NCI-H1694 (cell line): ENCODE results near the gene AGRP.

Experiments used
- DNase-seq: peaks from one replicate; lab custom pipeline; 2025; lab: John Stamatoyannopoulos, UW

Gene AGRP

GRCh38 chr16:67463059-67463458, 20.3 kb downstream of the AGRP start:
- DNase-seq, result no peak

DNA sequence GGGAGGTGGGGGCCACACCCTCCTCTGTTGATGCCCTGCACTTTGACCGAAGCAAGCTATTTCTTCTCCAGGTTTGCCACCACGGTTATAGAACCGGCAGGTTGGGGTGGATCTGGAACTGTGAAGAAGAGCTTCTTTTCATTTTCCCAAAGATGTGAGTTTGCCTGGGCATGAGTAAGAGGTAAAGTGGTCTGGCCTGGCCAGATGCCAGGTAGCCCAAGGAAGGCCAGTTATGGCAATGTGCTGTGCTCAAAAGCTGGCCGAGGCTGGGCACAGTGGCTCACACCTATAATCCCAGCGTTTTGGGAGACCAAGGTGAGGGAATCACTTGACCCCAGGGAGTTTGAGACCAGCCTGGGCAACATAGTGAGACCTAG, 21.1 kb downstream of the AGRP start:
- no peak for DNase-seq

DNA sequence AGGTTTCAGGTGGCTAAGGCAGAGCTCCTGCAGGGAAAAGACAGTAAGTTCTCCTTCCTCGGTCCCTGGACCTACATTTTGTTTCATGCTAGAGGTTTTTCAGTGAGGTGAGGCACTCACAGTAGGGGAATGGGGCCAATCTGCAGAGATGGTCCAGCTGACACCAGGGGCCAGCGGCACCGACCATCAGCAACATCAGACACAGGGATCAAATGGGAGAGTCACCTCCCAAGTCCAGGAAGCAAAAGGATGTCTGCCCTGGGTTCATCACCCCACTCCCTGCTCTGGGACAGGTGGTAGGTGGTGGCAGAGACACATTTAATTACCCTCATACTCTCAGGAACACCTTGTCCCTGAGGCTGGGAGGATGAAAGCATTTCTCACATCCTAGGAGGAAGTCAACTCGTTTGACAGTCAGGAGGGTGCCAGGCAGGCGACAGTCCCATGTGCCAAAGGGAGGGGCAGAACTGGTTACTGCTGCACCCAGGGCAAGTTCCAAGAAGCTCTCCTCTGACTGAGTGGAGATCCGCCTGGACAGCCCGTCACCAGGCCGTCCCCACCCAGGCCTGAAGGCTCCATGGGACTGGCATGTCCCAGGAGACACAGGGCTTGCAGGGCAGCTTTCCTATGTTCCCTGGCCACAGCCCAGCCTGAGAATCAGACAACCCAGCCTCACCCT, 21.6 kb downstream of the AGRP start:
- DNase-seq, result no peak

- DNase-seq, result no peak
These were observed 22.4 kb downstream of the AGRP start for GRCh38 chr16:67460961-67461360.

DNA sequence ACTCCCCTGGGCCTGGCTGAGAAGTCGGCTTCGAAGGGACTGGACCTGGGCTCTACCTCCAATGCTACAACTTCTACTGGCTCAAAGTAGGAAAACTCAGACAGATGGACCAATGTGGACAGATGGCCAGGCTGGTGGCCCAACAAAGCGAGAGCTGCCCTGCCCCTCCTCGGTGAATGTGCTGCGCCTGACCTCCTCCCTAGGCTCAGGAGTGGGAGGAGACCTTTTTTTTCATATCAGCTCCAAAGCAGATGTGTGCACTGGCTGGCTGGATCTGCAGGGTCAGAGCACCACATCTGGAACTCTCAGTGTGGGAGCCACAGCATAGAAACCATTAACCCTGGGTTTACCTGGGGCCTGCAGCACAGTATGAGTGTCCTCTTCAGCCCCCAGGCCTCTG, 23.2 kb downstream of the AGRP start:
- DNase-seq, result no peak

DNA sequence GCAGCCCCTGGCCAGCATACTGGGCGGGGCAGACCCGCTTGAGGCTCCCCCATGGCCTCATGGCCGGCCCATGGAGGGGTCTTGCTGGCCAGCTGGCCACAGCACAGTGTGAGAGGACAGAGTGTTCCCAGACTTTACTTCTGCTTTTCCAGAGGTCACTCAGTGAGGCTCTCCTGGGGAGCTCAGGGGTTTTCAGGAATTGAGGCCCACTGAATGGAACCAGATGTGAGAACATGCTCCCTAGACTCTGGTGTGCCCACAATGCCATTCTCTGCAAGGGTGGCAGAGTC, 23.5 kb downstream of the AGRP start:
- no peak for DNase-seq

DNA sequence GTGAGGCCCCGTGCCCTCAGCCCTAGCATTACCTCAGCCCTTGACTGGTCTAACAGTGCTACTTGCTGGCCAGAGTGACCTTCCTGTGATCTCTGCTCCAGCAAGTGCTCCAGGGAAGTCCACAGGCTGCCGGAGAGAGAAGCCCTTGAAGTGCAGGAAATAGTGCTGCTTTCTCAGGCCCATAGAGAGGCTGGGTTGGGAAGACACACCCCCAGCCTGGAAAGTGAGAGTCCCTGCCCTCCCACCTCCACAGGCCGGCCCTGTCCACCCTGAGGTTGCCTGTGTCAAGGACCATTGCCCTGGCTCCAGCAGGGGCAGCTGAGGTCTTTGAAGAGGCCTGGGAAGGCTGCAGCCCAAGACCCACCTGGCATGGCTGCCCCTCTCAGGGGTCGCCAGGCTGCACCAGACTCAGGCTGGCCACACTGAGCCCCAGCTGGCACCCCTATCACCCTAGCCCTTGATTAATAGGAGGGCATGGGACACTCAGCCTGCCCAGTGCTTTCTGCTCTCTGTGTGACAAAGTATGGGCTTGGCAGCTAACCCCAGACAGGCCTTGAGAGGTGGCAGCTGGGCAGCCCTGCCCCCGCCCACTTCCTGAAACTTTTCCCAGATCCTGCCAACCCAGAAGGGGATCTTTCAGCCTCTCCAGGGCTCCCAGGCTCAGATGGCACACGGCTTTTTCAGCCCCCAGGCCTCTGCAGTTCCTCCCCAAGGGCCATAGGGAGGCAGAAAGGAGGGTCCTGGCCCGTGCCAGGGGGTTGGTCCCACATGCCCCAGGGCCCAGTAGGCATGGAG, 24.1 kb downstream of the AGRP start:
- no peak for DNase-seq

DNA sequence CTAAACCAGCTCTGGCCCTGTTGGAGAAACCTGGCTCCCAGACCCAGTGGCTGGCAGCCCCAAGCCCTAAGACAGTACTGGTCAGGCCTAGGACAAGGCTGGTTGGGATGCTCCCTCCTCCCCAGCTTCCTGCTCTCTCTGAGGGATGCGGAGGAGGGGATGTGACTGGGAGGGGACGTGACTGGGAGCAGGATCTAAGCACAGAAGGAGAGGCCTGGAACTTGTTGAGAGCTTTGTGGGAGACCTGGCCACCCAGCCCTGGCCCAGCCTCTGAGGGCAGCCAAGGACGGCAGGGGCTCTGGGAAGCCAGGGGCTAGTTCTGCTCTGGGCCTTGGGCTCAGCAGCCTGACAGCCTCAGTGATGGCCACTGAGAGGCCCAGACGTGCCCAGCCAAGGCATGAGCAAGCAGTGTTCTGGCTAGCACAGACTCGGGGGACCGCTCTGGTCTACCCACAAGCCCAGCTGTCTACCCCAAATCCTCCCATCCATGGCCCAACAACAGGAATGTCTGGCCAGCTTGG, 25.2 kb downstream of the AGRP start:
- DNase-seq, result no peak

GRCh38 chr16:67457611-67458010, 25.7 kb downstream of the AGRP start:
- DNase-seq, result no peak

- peak; percentile 16 for DNase-seq
These were observed 26.8 kb downstream of the AGRP start for GRCh38 chr16:67456391-67457081.

DNA sequence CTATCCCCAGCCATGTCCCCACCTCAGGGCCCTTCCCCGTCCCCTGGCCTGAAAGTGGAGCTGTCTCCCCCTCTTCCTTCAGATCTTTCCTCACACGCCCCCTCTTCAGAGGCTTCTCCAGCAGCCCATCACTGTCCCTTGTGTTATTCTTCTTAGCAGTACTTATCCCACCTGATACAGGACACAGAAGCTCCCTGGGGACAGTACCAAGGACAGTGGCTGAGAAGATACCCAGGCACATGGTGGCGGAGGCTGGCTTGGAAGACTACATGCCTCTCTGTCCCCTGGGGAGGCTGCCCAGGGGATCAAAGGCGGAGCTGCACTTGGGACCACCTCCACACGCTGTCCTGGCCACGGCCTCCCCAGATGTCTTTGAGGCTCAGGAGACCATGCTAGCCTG, 28.5 kb downstream of the AGRP start:
- DNase-seq, result no peak

- no peak for DNase-seq
These were observed 29.2 kb downstream of the AGRP start for GRCh38 chr16:67454104-67454503.

GRCh38 chr16:67451704-67452435, 31.5 kb downstream of the AGRP start:
- no peak for DNase-seq

DNA sequence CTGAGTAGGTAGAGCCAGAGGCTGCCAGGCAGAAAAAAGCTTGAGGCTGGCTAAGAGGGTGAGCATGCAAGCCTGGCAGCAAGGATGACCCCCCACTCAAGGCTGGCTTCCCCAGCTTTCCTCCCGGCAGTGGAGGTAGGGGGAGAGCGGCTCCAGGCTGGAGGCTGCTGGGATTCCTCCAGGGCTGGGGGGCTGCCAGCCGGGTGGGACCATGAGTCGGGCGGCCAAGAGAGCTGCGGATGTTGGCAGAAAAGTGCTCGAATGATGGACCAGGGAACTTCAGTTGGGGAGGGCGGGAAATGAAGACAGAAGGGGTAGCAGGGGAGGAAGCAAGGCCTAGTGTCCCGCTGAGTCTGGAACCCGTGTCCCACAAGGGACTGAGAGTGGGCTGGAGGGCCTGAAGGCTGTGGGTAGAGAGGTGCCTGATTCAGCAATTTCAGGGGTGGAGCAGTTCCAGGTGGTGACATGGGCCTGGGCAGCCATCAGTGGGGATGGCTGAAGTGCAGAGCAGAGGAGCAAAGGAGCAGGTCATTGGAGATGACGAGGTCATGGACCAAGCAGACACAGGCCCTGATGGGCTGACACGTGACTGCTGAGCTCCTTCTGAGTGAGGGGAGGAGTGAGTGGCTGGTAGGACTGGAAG, 32.2 kb downstream of the AGRP start:
- no peak for DNase-seq

DNA sequence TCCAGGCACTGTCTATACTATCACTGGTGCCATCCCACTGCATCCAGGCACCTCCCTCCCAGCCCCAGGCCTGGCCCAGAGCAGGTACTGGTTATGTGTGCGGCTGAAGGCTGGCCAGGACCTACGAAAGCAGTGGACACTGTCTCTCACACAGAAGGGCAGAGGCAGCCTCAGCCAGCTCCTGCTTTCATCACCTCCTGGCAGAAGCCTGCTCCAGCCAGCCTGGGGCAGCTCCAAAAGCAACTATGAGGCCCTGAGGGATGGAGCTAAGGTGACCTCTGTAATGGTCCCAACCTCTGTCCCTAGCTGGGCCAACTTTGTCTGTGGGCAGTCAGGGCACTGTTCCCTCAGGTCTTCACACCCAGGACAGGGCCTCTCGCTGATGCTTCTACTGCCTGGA, 33.6 kb downstream of the AGRP start:
- DNase-seq, result no peak

- DNase-seq, result no peak
These were observed 34.0 kb downstream of the AGRP start for GRCh38 chr16:67449336-67449735.

DNA sequence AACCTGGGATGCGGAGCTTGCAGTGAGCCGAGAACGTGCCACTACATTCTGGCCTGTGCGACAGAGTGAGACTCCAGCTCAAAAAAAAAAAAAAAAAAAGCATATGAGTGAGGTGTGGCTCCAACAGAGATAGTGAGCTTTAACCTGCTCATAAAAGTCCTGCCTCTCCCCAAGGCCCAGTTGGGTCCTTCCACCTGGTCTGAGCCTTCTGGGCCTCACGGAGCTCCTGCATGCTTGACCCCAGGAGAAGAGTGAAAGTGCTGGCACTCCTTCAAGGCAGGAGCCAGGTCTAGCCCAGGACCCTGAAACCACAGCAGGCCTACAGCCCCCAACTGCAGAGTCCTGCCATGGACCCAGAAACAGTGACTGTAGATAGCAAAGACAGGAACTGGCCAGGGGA, 34.8 kb downstream of the AGRP start:
- DNase-seq, result no peak

DNA sequence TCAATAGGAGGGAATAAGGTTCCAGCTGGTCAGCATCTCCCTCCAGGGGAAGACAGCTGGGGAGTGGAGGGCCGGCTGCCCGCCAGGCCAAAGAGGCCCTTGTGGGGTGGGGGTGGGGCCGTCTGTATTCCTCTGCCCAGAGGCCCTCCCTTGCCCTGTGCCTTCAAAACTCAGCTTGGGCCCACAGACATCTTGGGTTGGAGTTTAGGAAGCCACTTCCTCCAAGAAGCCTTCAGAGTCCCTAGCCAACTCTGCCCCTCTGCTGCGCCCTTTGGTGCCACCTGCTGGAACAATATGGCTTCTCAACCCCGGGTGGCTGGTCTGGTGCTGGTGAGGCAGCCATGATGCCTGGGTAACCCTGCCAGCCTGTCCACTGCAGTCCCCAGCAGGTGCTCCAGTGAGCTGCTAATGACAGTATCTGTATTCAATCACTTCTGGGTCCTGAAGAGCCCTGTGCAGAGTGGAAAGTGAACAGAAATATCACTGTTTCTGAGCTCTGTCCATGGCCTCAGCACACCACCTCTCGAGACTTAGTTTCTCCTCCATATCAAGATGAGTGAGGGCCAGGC, 35.8 kb downstream of the AGRP start:
- no peak for DNase-seq

DNA sequence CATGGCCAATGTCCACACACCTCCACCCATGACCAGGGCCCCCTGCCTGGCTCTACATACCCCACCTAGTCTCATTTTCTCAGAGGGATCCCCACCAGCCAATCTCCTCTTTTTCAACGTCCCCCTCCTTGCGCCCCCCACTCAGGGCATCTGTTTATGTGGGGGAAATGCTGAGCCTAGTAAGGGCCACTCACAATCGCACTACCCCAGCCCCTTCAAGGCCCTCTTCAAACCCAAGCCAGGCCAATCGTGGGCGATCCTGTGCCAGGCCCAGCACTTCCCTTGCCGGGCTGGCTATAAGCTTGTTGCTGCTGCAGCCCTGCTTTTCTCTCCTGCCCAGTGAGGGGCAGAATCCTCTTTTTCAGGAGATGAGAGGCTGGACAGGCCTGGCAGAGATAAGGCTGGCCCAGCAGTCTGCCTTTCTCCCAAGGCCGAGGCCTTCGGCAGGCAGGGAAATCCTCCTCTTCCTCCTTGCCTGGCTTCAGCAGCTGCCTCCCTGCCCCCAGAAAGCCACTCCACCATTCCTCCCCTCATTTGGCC, 36.3 kb downstream of the AGRP start:
- no peak for DNase-seq

DNA sequence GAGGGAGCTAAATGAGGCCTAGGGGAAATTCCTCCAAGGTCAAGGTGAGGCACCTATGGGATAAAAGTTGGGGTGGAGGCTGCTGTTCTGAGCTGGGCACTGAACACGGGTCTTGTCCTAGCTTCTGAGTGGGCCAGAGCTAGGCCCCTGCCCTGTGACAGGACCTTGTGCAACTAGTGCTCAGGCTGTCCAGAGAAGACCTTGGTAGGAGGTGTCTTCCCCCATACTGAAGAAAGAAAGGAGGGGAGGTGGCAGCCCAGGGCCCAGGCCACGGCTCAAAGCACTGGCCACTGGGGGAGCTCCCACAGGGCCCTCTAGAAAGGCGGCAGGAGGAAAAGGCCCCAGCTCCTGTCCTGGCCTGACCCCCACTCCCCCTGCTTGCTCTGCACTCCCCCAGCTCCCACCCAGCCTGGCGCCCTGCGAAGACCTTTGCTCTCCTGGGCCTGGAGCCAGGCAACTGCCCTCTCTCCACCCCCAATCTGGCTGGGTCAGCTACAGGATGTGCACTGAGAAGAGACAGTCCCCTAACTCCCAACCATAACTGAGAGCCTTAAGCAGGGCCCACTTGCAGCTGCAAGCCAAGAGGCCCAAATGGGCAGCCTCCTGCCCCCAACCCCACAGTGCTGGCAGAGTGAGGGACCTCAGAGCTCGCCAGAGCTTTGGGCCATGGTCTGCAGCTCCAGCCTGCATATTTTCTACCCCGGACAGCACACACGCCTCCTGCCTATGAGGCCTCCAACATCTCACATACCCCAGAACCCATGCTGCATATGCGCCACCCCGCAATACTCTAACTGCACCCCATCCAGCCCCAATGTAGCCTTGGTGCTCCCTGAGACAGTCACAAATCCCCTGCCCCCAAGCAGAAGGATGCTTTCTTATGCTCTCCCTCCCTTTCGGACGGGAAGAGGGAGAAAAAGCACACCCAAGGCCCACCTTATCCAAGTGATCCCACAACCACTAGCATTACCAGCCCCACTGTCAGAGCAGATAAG, 37.1 kb downstream of the AGRP start:
- no peak for DNase-seq
